ENCODE measurements around the gene TNC.

Gene TNC

GRCh38 chr9:115038178-115038577 is 79.8 kb downstream of the TNC start:
- intact Hi-C loops (cut with micrococcal nuclease) = no loop called here
- Mint-ChIP-seq H3K36me3 (ENCODE audit: low read depth) (no peaks in the 10 kb centered on the region), H3K9me3 (no peaks in the 10 kb centered on the region), H3K27me3 (peaks cover 41% of the 10 kb centered on the region), H3K4me1 (ENCODE audit: low read depth) (peaks cover 66% of the 10 kb centered on the region), H3K4me3 (no peak overlapping the region), H3K27ac (peak overlapping the region; percentile 25)

DNA sequence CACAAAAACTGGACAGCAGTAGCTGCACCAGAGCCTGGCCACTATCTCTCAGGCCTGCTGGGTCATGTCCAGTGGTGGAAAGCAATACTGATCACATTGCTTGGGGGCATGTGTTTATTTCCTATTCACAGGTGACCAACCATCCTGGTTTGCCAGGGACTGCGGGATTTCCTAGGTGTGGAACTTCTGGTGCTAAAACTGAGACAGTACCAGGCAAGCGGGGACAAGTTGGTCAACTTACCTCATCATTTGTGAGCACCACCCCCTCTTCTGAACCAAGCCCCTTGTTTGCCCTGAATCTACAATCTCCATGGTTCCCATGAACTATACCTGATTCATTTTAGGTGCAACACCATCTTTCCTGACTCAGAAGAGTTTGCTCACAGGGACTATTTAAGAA is 81.3 kb downstream of the TNC start:
- intact Hi-C loops (cut with micrococcal nuclease) = no loop called here
- no peaks in the 10 kb centered on the region for H3K9me3 Mint-ChIP-seq
- H3K36me3 Mint-ChIP-seq (ENCODE audit: low read depth) = no peaks in the 10 kb centered on the region
- no peak overlapping the region for H3K4me3 Mint-ChIP-seq
- H3K27ac Mint-ChIP-seq = peak overlapping the region; percentile 59
- H3K27me3 Mint-ChIP-seq = peaks cover 37% of the 10 kb centered on the region
- peaks cover 53% of the 10 kb centered on the region for H3K4me1 Mint-ChIP-seq (ENCODE audit: low read depth)

DNA sequence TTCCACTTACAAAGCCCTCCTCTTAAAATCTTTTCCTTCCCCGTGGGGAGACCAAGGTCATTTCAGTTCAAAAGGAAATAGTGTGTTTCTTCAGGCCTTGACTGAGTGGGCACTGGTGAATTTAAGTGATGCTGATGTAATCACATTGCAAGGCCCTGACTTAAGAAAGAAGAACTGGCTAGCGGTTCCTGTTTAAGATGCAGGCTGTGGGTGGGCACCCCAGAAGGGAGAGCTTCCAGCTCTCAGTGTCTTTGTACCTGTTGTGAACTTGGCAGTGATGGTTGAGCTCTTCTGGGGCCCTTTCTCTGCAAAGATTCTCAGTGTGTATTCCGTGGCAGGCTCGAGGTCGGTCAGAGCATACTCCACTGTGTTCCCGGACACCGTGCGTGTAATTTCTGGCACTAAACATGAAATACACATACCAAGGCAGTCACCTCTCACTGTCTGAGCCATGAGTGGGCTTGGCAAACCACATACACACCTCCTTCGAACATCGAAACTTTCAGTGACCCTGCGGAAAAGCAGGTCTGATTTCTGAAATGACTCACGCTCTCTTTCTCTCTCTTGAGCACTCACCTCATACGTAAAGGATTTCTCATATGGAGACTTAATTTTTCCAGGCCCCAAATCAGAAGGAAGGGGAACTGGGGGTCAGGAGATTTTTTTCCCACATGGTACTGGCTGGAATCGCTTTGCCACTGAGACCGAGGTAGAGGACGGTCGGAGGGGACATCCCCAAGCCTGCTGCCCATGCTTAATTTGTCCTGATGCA is 81.9 kb downstream of the TNC start:
- peaks cover 57% of the 10 kb centered on the region for H3K4me1 Mint-ChIP-seq (ENCODE audit: low read depth)
- H3K36me3 Mint-ChIP-seq (ENCODE audit: low read depth) = no peaks in the 10 kb centered on the region
- peak overlapping the region; percentile 59 for H3K27ac Mint-ChIP-seq
- no peak overlapping the region for H3K4me3 Mint-ChIP-seq
- intact Hi-C loops (cut with micrococcal nuclease) = no loop called here
- no peaks in the 10 kb centered on the region for H3K9me3 Mint-ChIP-seq
- H3K27me3 Mint-ChIP-seq = peaks cover 37% of the 10 kb centered on the region

GRCh38 chr9:115034801-115035200 is 83.2 kb downstream of the TNC start:
- Mint-ChIP-seq H3K27me3 (peaks cover 32% of the 10 kb centered on the region), H3K36me3 (ENCODE audit: low read depth) (no peaks in the 10 kb centered on the region), H3K9me3 (no peaks in the 10 kb centered on the region), H3K4me3 (no peak overlapping the region), H3K4me1 (ENCODE audit: low read depth) (peaks cover 47% of the 10 kb centered on the region), H3K27ac (peak overlapping the region; percentile 59)
- intact Hi-C loops (cut with micrococcal nuclease) = no loop called here

- Mint-ChIP-seq H3K9me3 (no peaks in the 10 kb centered on the region), H3K27me3 (peaks cover 31% of the 10 kb centered on the region), H3K4me3 (no peak overlapping the region), H3K27ac (no peak overlapping the region), H3K36me3 (ENCODE audit: low read depth) (no peaks in the 10 kb centered on the region), H3K4me1 (ENCODE audit: low read depth) (peaks cover 37% of the 10 kb centered on the region)
- intact Hi-C loops (cut with micrococcal nuclease) = no loop called here
Observed at GRCh38 chr9:115033800-115034199, 84.2 kb downstream of the TNC start.

- Mint-ChIP-seq H3K9me3 (no peaks in the 10 kb centered on the region), H3K27ac (no peak overlapping the region), H3K36me3 (ENCODE audit: low read depth) (no peaks in the 10 kb centered on the region), H3K4me1 (ENCODE audit: low read depth) (peaks cover 35% of the 10 kb centered on the region), H3K4me3 (no peak overlapping the region), H3K27me3 (peaks cover 28% of the 10 kb centered on the region)
- intact Hi-C loops (cut with micrococcal nuclease) = no loop called here
Observed at GRCh38 chr9:115032296-115032695, 85.7 kb downstream of the TNC start.

- Mint-ChIP-seq H3K27me3 (peaks cover 29% of the 10 kb centered on the region), H3K4me3 (no peak overlapping the region)
- intact Hi-C loops (cut with micrococcal nuclease) = no loop called here
Observed at GRCh38 chr9:115030006-115030405, 88.0 kb downstream of the TNC start.

DNA sequence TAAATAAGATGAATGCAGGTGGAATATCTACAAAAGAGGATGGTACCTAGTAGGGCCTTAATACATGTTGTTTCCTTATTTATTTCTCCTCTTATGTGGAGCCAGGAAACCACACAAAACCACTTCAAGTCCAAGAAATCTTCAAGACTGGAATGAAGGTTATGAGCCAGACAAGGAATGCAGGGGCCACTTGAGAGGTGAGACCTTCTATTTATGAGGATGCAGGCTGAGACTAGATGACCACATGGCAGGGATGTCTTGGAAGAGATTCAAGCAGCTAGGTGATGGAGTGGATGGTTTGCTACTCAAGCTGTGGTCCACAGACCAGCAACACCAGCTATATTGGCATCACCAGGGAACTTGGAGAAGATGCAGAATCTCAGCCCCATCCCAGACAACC is 92.2 kb downstream of the TNC start:
- no peaks in the 10 kb centered on the region for H3K9me3 Mint-ChIP-seq
- no peaks in the 10 kb centered on the region for H3K4me1 Mint-ChIP-seq (ENCODE audit: low read depth)
- H3K27ac Mint-ChIP-seq = no peak overlapping the region
- H3K27me3 Mint-ChIP-seq = peaks cover 25% of the 10 kb centered on the region
- no peak overlapping the region for H3K4me3 Mint-ChIP-seq
- intact Hi-C loops (cut with micrococcal nuclease) = no loop called here
- no peaks in the 10 kb centered on the region for H3K36me3 Mint-ChIP-seq (ENCODE audit: low read depth)

More at GRCh38 chr9:115030006-115030405, 88.0 kb downstream of the TNC start:
- Mint-ChIP-seq H3K27ac (peak overlapping the region; percentile 14), H3K9me3 (no peaks in the 10 kb centered on the region), H3K36me3 (ENCODE audit: low read depth) (no peaks in the 10 kb centered on the region), H3K4me1 (ENCODE audit: low read depth) (peaks cover 18% of the 10 kb centered on the region)

- no peaks in the 10 kb centered on the region for H3K4me1 Mint-ChIP-seq (ENCODE audit: low read depth)
- no peak overlapping the region for H3K27ac Mint-ChIP-seq
- no peaks in the 10 kb centered on the region for H3K36me3 Mint-ChIP-seq (ENCODE audit: low read depth)
- intact Hi-C loops (cut with micrococcal nuclease) = no loop called here
- H3K9me3 Mint-ChIP-seq = no peaks in the 10 kb centered on the region
- peaks cover 20% of the 10 kb centered on the region for H3K27me3 Mint-ChIP-seq
- no peak overlapping the region for H3K4me3 Mint-ChIP-seq
Observed at GRCh38 chr9:115024925-115025535, 92.9 kb downstream of the TNC start.

DNA sequence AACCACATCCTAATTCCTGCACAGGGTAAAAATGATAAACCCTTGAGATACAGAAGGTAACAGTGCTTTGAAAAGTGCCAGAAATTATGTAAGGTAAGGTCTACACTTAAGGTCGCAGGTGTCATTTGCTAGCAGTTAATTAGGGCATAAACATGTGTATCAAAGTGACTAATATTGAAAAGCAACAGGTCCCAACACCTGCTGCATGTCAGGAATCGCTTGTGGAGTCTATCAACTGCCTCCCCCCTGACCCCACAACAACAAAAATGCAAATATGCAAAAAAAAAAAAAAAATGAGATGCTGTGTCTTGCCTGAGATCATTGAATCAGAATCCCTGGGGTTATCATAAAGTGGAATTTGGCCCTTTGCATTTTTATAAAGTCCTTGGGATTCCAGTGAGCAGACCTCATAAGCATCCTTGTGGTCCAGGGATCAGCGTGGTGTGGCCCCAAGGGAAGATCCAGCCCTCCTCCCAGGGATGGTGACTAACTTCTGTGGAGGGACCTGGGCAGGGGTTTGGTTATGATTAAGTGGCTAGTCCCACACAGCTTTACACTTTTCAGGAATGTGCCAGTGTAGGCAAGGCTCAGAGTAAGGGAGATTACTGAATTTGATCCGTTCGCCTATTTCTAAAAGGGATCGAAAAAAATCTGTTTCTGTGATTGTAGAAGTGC is 95.1 kb downstream of the TNC start:
- Mint-ChIP-seq H3K4me3 (no peak overlapping the region), H3K27ac (no peak overlapping the region)

GRCh38 chr9:115018547-115019435 is 99.2 kb downstream of the TNC start:
- Mint-ChIP-seq H3K9me3 (no peaks in the 10 kb centered on the region), H3K4me3 (no peak overlapping the region), H3K27me3 (peaks cover 25% of the 10 kb centered on the region), H3K27ac (no peak overlapping the region), H3K4me1 (ENCODE audit: low read depth) (peaks cover 39% of the 10 kb centered on the region), H3K36me3 (ENCODE audit: low read depth) (no peaks in the 10 kb centered on the region)
- intact Hi-C loops (cut with micrococcal nuclease) = loop anchor here (10.0 kb wide), 1 partner anchor 614 kb away; no protein-coding TSS in a partner anchor

More for the DNA sequence above, 95.1 kb downstream of the TNC start:
- Mint-ChIP-seq H3K27me3 (peaks cover 21% of the 10 kb centered on the region), H3K4me1 (ENCODE audit: low read depth) (peaks cover 3% of the 10 kb centered on the region), H3K36me3 (ENCODE audit: low read depth) (no peaks in the 10 kb centered on the region), H3K9me3 (no peaks in the 10 kb centered on the region)
- intact Hi-C loops (cut with micrococcal nuclease) = no loop called here

DNA sequence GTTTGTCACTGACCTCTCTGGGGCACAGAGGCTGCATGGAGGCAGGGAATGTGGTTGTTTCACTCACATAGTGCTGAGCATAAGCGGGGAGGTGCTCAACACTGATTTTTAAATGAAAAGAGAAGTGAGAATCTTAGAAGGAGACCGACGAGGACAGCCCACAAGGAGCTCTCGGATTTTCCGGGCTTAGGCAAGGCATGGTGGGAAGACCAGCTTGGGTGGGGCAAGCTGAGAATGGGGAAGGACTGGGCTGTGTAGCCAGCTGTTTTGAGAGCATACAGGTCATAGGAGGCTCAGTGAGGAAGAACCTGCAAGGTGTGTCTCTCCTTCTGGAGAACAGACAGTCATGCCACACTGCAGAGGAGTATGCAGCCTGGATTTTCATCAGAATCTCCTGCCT is 101.6 kb downstream of the TNC start:
- intact Hi-C loops (cut with micrococcal nuclease) = loop anchor here (10.0 kb wide), 1 partner anchor 612 kb away; no protein-coding TSS in a partner anchor
- Mint-ChIP-seq H3K9me3 (no peaks in the 10 kb centered on the region), H3K36me3 (ENCODE audit: low read depth) (no peaks in the 10 kb centered on the region), H3K4me1 (ENCODE audit: low read depth) (peaks cover 43% of the 10 kb centered on the region), H3K4me3 (peak overlapping the region; percentile 14), H3K27ac (peak overlapping the region; percentile 62), H3K27me3 (peaks cover 23% of the 10 kb centered on the region)

- H3K27me3 Mint-ChIP-seq = peaks cover 22% of the 10 kb centered on the region
- no peaks in the 10 kb centered on the region for H3K36me3 Mint-ChIP-seq (ENCODE audit: low read depth)
- no peaks in the 10 kb centered on the region for H3K9me3 Mint-ChIP-seq
- intact Hi-C loops (cut with micrococcal nuclease) = loop anchor here (2.0 to 10.0 kb wide), 2 partner anchors 104 to 610 kb away; no protein-coding TSS in a partner anchor
- peaks cover 56% of the 10 kb centered on the region for H3K4me1 Mint-ChIP-seq (ENCODE audit: low read depth)
- H3K4me3 Mint-ChIP-seq = no peak overlapping the region
- no peak overlapping the region for H3K27ac Mint-ChIP-seq
Observed at GRCh38 chr9:115015018-115015635, 102.8 kb downstream of the TNC start.

Data from dendritic cell treated with granulocyte-macrophage colony-stimulating factor and Interleukin-4, amounts not matched to agents 40 ng/mL and 50 ng/mL, for 4 days (primary cell).